ENCODE measurements around the gene NTM. TPM values are rescaled to one million over a fixed set of nuclear protein-coding genes. Genes with fewer than 3 reads are reported as not detected.

Gene NTM
- total and polyA plus RNA-seq, 7 donors = 0.07 to 1.1 (median 0.22) TPM; not detected in 2

GRCh38 chr11:132352497-132352896 is 982.1 kb downstream of the NTM start:
- TF ChIP-seq, protein P1, sequence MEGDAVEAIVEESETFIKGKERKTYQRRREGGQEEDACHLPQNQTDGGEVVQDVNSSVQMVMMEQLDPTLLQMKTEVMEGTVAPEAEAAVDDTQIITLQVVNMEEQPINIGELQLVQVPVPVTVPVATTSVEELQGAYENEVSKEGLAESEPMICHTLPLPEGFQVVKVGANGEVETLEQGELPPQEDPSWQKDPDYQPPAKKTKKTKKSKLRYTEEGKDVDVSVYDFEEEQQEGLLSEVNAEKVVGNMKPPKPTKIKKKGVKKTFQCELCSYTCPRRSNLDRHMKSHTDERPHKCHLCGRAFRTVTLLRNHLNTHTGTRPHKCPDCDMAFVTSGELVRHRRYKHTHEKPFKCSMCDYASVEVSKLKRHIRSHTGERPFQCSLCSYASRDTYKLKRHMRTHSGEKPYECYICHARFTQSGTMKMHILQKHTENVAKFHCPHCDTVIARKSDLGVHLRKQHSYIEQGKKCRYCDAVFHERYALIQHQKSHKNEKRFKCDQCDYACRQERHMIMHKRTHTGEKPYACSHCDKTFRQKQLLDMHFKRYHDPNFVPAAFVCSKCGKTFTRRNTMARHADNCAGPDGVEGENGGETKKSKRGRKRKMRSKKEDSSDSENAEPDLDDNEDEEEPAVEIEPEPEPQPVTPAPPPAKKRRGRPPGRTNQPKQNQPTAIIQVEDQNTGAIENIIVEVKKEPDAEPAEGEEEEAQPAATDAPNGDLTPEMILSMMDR (IDR thresholded peaks at IDR 0.05) = no peak
- intact Hi-C loops (cut with DNase I) = no loop called here
- no peak for ATAC-seq
- Histone ChIP-seq H3K4me3 (no peak overlapping the region), H3K36me3 (ENCODE audit: insufficient read depth in 1 of 2, low read depth in 1 of 2) (no peaks in the 10 kb centered on the region), H3K27ac (no peak overlapping the region), H3K27me3 (ENCODE audit: insufficient read depth in 3 of 3, low read length in 2 of 3) (no peaks in the 10 kb centered on the region), H3K4me1 (no peaks in the 10 kb centered on the region), H3K9me3 (no peaks in the 10 kb centered on the region)
- 81 to 93% (median 91%) methylated on average over 8 of the region's 8 CpGs for WGBS, 3 donors
- no peak for DNase-seq

GRCh38 chr11:132353255-132353654 is 982.8 kb downstream of the NTM start:
- H3K4me3 ChIP-seq = no peak overlapping the region
- DNase-seq (no peak), ATAC-seq (no peak)
- intact Hi-C loops (cut with DNase I) = no loop called here
- H3K9me3 ChIP-seq = no peaks in the 10 kb centered on the region
- TF ChIP-seq, protein P1 (IDR thresholded peaks at IDR 0.05) = no peak
- WGBS, 3 donors = 85 to 86% (median 85%) methylated on average over 15 of the region's 15 CpGs
- H3K36me3 ChIP-seq (ENCODE audit: insufficient read depth in 1 of 2, low read depth in 1 of 2) = no peaks in the 10 kb centered on the region
- no peaks in the 10 kb centered on the region for H3K27me3 ChIP-seq (ENCODE audit: insufficient read depth in 3 of 3, low read length in 2 of 3)
- no peak overlapping the region for H3K27ac ChIP-seq
- H3K4me1 ChIP-seq = no peaks in the 10 kb centered on the region

GRCh38 chr11:132357811-132358572 is 987.6 kb downstream of the NTM start:
- TF ChIP-seq, protein P1 (IDR thresholded peaks at IDR 0.05) = no peak
- H3K4me1 ChIP-seq = no peaks in the 10 kb centered on the region
- no peaks in the 10 kb centered on the region for H3K36me3 ChIP-seq (ENCODE audit: insufficient read depth in 1 of 2, low read depth in 1 of 2)
- no peak overlapping the region for H3K27ac ChIP-seq
- no peaks in the 10 kb centered on the region for H3K27me3 ChIP-seq (ENCODE audit: insufficient read depth in 3 of 3, low read length in 2 of 3)
- ATAC-seq = no peak
- no peak for DNase-seq
- intact Hi-C loops (cut with DNase I) = no loop called here
- no peaks in the 10 kb centered on the region for H3K9me3 ChIP-seq
- no peak overlapping the region for H3K4me3 ChIP-seq
- 62 to 66% (median 63%) methylated on average over 13 of the region's 13 CpGs for WGBS, 3 donors

GRCh38 chr11:132358573-132358953 is 988.1 kb downstream of the NTM start:
- WGBS, 3 donors = 65 to 81% (median 73%) methylated on average over 4 of the region's 4 CpGs
- TF ChIP-seq, protein P1 (IDR thresholded peaks at IDR 0.05) = no peak
- Histone ChIP-seq H3K9me3 (no peaks in the 10 kb centered on the region), H3K27ac (no peak overlapping the region), H3K4me3 (no peak overlapping the region), H3K4me1 (no peaks in the 10 kb centered on the region), H3K27me3 (ENCODE audit: insufficient read depth in 3 of 3, low read length in 2 of 3) (no peaks in the 10 kb centered on the region), H3K36me3 (ENCODE audit: insufficient read depth in 1 of 2, low read depth in 1 of 2) (no peaks in the 10 kb centered on the region)
- intact Hi-C loops (cut with DNase I) = no loop called here
- no peak for ATAC-seq
- DNase-seq = no peak

All from psoas muscle (tissue), 8 donors.